Endothelial cell of umbilical vein (primary cell): ENCODE data around the gene MFAP4. TPM values are rescaled to one million over a fixed set of nuclear protein-coding genes. Genes with fewer than 3 reads are reported as not detected.

ENCODE experiments used
- BruUV-seq: library from RNA; stranded (reverse); fragments of 400-500 nt; replicated peaks from 2 replicates; lab custom pipeline; 2021; lab: Mats Ljungman, UMichigan
- CTCF ChIA-PET: fragments of 300-600, 350-600 bp; sonication (Branson Sonifier 250); formaldehyde crosslinking; loops from one replicate; lab custom pipeline; 2021; ENCODE audit warnings: antibody characterized with exemption, inconsistent platforms; lab: Charles Lee
- POLR2A ChIA-PET: fragments of 300-600, 350-600 bp; sonication (Branson Sonifier 250); formaldehyde crosslinking; loops from one replicate; lab custom pipeline; 2021; ENCODE audit warnings: antibody characterized with exemption, inconsistent platforms; lab: Charles Lee
- DNase-seq: peaks from one replicate; pipeline ENCODE4 v3.0.0-alpha.2; 2011; ENCODE audit warnings: low read depth, low spot score
- FAIRE-seq: peaks from 2 replicates; lab custom pipeline; 2011; peaks lifted over from hg19 to GRCh38; lab: Jason Lieb, UNC
- H2AFZ ChIP-seq: 2 replicates; pipeline ENCODE4 v1.6.0; 2012; ENCODE audit warnings: low read depth, low read length, control low read depth, inconsistent platforms
- H3K27ac ChIP-seq: 2 replicates; pipeline ENCODE4 v1.5.1; 2011; ENCODE audit warnings: low read depth, mild to moderate bottlenecking, control low read depth, low read length, moderate library complexity; ENCODE audit not compliant: insufficient read depth
- H3K27me3 ChIP-seq, 2 experiments: 2 replicates each; pipeline versions ENCODE4 v1.6.0 to v1.6.1; 2011; ENCODE audit warnings: low read length in 2 of 2, mixed read lengths in 1 of 2; ENCODE audit not compliant: control insufficient read depth in 2 of 2, insufficient read depth in 2 of 2
- H3K36me3 ChIP-seq, 2 experiments: 2 replicates in 1 of 2; 3 replicates in 1 of 2; pipeline ENCODE4 v1.5.1; 2011; ENCODE audit warnings: low read length in 2 of 2, mild to moderate bottlenecking in 1 of 2, moderate library complexity in 1 of 2; ENCODE audit not compliant: control insufficient read depth in 2 of 2, insufficient read depth in 2 of 2; ENCODE audit errors: extremely low read depth in 1 of 2
- H3K4me1 ChIP-seq: 3 replicates; pipeline ENCODE4 v1.5.1; 2011; ENCODE audit warnings: mild to moderate bottlenecking, low read length; ENCODE audit not compliant: control insufficient read depth, insufficient read depth; ENCODE audit errors: extremely low read depth
- H3K4me2 ChIP-seq: 2 replicates; pipeline ENCODE4 v1.6.1; 2011; ENCODE audit warnings: low read length, control low read depth, mixed read lengths; ENCODE audit not compliant: insufficient read depth
- H3K4me3 ChIP-seq, 3 experiments: fragments of 200-600 bp in 1 of 3; sonication (generic), shearing (Covaris generic) in 1 of 3; replicated peaks in 1 of 3; 2 replicates each; pipeline ENCODE4 v1.5.1; 2011 to 2016; ENCODE audit warnings: control low read depth in 3 of 3, low read length in 3 of 3, mild to moderate bottlenecking in 2 of 3, inconsistent platforms in 1 of 3, low read depth in 1 of 3, moderate library complexity in 1 of 3; ENCODE audit not compliant: insufficient read depth in 1 of 3
- H3K79me2 ChIP-seq: 2 replicates; pipeline ENCODE4 v1.6.0; 2012; ENCODE audit warnings: low read length, inconsistent platforms; ENCODE audit not compliant: control insufficient read depth, insufficient read depth
- H3K9ac ChIP-seq: replicated peaks from 2 replicates; pipeline ENCODE3; 2011; ENCODE audit warnings: low read length, control low read depth; ENCODE audit not compliant: insufficient read depth; ENCODE audit errors: extremely low read depth
- H3K9me1 ChIP-seq: replicated peaks from 3 replicates; pipeline ENCODE4 v1.6.0; 2011; ENCODE audit warnings: mild to moderate bottlenecking, low read length; ENCODE audit not compliant: control insufficient read depth, insufficient read depth; ENCODE audit errors: extremely low read depth
- H3K9me3 ChIP-seq: replicated peaks from 2 replicates; pipeline ENCODE4 v1.5.1; 2012; ENCODE audit warnings: low read length, inconsistent platforms; ENCODE audit not compliant: control insufficient read depth, insufficient read depth
- H4K20me1 ChIP-seq: replicated peaks from 2 replicates; pipeline ENCODE3; 2011; ENCODE audit warnings: mild to moderate bottlenecking, low read length; ENCODE audit not compliant: control insufficient read depth, insufficient read depth; ENCODE audit errors: extremely low read depth
- EZH2 ChIP-seq: IDR thresholded peaks from 2 replicates; pipeline ENCODE4 v1.6.1; 2012; ENCODE audit warnings: borderline replicate concordance, low read depth, mild to moderate bottlenecking, moderate library complexity, low read length, inconsistent platforms; ENCODE audit not compliant: severe bottlenecking
- FOS ChIP-seq: IDR thresholded peaks from 2 replicates; pipeline ENCODE4 v1.6.1; 2011; ENCODE audit warnings: mild to moderate bottlenecking, low read length, moderate library complexity, borderline replicate concordance; ENCODE audit not compliant: insufficient read depth
- GATA2 ChIP-seq: IDR thresholded peaks from 2 replicates; pipeline ENCODE4 v1.7.0; 2011; ENCODE audit warnings: low read depth, mild to moderate bottlenecking, moderate library complexity, mixed read lengths, low read length; ENCODE audit not compliant: insufficient read length, insufficient read depth
- JUN ChIP-seq: IDR thresholded peaks from 2 replicates; pipeline ENCODE4 v1.6.1; 2011; ENCODE audit warnings: borderline replicate concordance, low read depth; ENCODE audit not compliant: insufficient read length, insufficient read depth
- MAX ChIP-seq: IDR thresholded peaks from 2 replicates; pipeline ENCODE4 v1.6.1; 2011; ENCODE audit not compliant: insufficient read depth, insufficient read length
- MYC ChIP-seq: IDR thresholded peaks from one replicate; pipeline ENCODE4 v1.6.1; 2011; ENCODE audit warnings: mild to moderate bottlenecking, low read depth, low read length
- POLR2A ChIP-seq: IDR thresholded peaks from 2 replicates; pipeline ENCODE4 v1.6.1; 2012; ENCODE audit warnings: low read depth, mild to moderate bottlenecking, control low read depth, low read length
- POLR2AphosphoS5 ChIP-seq: IDR thresholded peaks from 2 replicates; pipeline ENCODE4 v1.6.1; 2012; ENCODE audit warnings: low read depth, mild to moderate bottlenecking, control low read depth, low read length, moderate library complexity; ENCODE audit not compliant: insufficient read depth
- dilution Hi-C: fragments of 300-500 bp; cut with MboI; formaldehyde crosslinking; loops from one replicate; pipeline ENCODE4 v1.15.0; 2019; ENCODE audit warnings: low sequenced_read_pairs; ENCODE audit not compliant: extremely low pct_ligation_motif_present
- intact Hi-C: fragments of 100-400 bp; cut with micrococcal nuclease; formaldehyde crosslinking; loops from one replicate; pipeline ENCODE4 v1.10.0; 2022
- polyA plus RNA-seq, 4 experiments: library from polyadenylated mRNA; depleted of rRNA in 3 of 4; stranded (reverse) in 3 of 4; unstranded in 1 of 4; fragments of >200 nt; gene quantifications; 2 replicates each; pipeline versions ENCODE4 v1.2.1 to v1.2.3, GENCODE V29; 2011 to 2012; ENCODE audit warnings: missing spikeins in 1 of 4
- total RNA-seq: library from RNA; stranded (reverse); gene quantifications from 2 replicates; pipeline ENCODE4 v1.2.3, GENCODE V29; 2021
- TF ChIP-seq, protein P1 (sequence below), 2 donors: IDR thresholded peaks; 1 replicate in 1 of 2; 2 replicates in 1 of 2; pipeline ENCODE4 v1.5.1; 2011; ENCODE audit warnings: low read length in 2 of 2, mild to moderate bottlenecking in 2 of 2, moderate library complexity in 2 of 2, control low read depth in 1 of 2, inconsistent platforms in 1 of 2, low read depth in 1 of 2; ENCODE audit not compliant: insufficient read depth in 1 of 2; ENCODE audit errors: extremely low read depth in 1 of 2

MFAP4 gene
- total and polyA plus RNA-seq, 2 donors (not counting 3 experiments of a cell fraction or from before 2014, with no cell fraction given) = not detected

GRCh38 chr17:19363460-19364035 lies 23.4 kb downstream of the MFAP4 start:
- Histone ChIP-seq H4K20me1 (no peaks in the 10 kb centered on the region), H3K9ac (no peak overlapping the region), H3K9me1 (no peaks in the 10 kb centered on the region), H3K79me2 (no peaks in the 10 kb centered on the region), H3K27me3 (no peaks in the 10 kb centered on the region), H3K4me3 (no peak overlapping the region), H2AFZ (no peak overlapping the region), H3K9me3 (no peaks in the 10 kb centered on the region), H3K27ac (no peak overlapping the region), H3K36me3 (no peaks in the 10 kb centered on the region), H3K4me1 (peaks cover 8% of the 10 kb centered on the region), H3K4me2 (no peak overlapping the region)
- DNase-seq (no peak), FAIRE-seq (no peak)
- dilution Hi-C loops (no loop called here), intact Hi-C loops (loop anchor here (1.0 kb wide), 2 partner anchors 106 to 145 kb away; no protein-coding TSS in a partner anchor)
- BruUV-seq = no TSS peak
- POLR2A ChIA-PET = interaction anchor here (1.8 kb wide), 1 partner anchor 14 kb away, joined by 15 read pairs; the partner anchor contains the start of gene MAPK7
- TF ChIP-seq JUN = no peak
- TF ChIP-seq FOS = no peak
- TF ChIP-seq EZH2 = no peak
- TF ChIP-seq MYC = no peak
- TF ChIP-seq MAX = no peak
- TF ChIP-seq GATA2 = no peak
- TF ChIP-seq POLR2A = no peak
- TF ChIP-seq POLR2AphosphoS5 = no peak
- TF ChIP-seq, protein P1, sequence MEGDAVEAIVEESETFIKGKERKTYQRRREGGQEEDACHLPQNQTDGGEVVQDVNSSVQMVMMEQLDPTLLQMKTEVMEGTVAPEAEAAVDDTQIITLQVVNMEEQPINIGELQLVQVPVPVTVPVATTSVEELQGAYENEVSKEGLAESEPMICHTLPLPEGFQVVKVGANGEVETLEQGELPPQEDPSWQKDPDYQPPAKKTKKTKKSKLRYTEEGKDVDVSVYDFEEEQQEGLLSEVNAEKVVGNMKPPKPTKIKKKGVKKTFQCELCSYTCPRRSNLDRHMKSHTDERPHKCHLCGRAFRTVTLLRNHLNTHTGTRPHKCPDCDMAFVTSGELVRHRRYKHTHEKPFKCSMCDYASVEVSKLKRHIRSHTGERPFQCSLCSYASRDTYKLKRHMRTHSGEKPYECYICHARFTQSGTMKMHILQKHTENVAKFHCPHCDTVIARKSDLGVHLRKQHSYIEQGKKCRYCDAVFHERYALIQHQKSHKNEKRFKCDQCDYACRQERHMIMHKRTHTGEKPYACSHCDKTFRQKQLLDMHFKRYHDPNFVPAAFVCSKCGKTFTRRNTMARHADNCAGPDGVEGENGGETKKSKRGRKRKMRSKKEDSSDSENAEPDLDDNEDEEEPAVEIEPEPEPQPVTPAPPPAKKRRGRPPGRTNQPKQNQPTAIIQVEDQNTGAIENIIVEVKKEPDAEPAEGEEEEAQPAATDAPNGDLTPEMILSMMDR (IDR thresholded peaks at IDR 0.05; ENCODE audit: extremely low read depth in 1 of 2, insufficient read depth in 1 of 2, low read depth in 1 of 2, low read length in 2 of 2) = no peak
- CTCF ChIA-PET = interaction anchor here (0.6 to 3.8 kb wide), 43 partner anchors 9 to 754 kb away, joined by 3 to 169 read pairs (median 6); partner anchors contain the start of genes ALDH3A2, MAPK7 and RNF112
